HepG2 (cell line): Measurements from ENCODE around the gene ACSS2. TPM values are rescaled to one million over a fixed set of nuclear protein-coding genes. Genes with fewer than 3 reads are reported as not detected.

Experiments
- ATAC-seq: fragments of 200-7000 bp; cut with Tn5 transposase; 3 replicates; pipeline ENCODE4 v1.9.1; 2020; ENCODE audit warnings: mild to moderate bottlenecking, moderate library complexity
- BruUV-seq: library from RNA; stranded (reverse); fragments of 400-500 nt; replicated peaks from 2 replicates; lab custom pipeline; 2021; lab: Mats Ljungman, UMichigan
- CTCF ChIA-PET: fragments of 300-600 bp; formaldehyde crosslinking; extraction: SDS; loops from one replicate; lab custom pipeline; 2021; ENCODE audit warnings: low total read pairs, inconsistent platforms, low intra/inter-chr PET ratio; lab: Yijun Ruan, JAX
- POLR2A ChIA-PET: fragments of 350-600 bp; sonication (Branson Sonifier 250); formaldehyde crosslinking; loops from one replicate; lab custom pipeline; 2020; ENCODE audit warnings: antibody characterized with exemption, inconsistent platforms; lab: Yijun Ruan, JAX
- DNase-seq: peaks from one replicate; pipeline ENCODE4 v3.0.0-alpha.2; 2015; ENCODE audit warnings: low spot score
- FAIRE-seq: peaks from 3 replicates; lab custom pipeline; 2011; peaks lifted over from hg19 to GRCh38; lab: Jason Lieb, UNC
- H2AFZ ChIP-seq: one replicate; pipeline ENCODE4 v1.6.1; 2011; ENCODE audit warnings: low read length, inconsistent platforms
- H3K27ac ChIP-seq: fragments of 300-600 bp; 3 replicates; pipeline ENCODE4 v1.8.0; 2011; ENCODE audit warnings: mixed run types, mild to moderate bottlenecking, mixed read lengths, low read length, inconsistent platforms; ENCODE audit not compliant: insufficient read depth; ENCODE audit errors: extremely low read length
- H3K27me3 ChIP-seq, 2 experiments: fragments of 200-600 bp in 1 of 2; 2 replicates in 1 of 2; 3 replicates in 1 of 2; pipeline versions ENCODE4 v1.6.0 to v1.8.0; 2011; ENCODE audit warnings: low read length in 2 of 2, mild to moderate bottlenecking in 2 of 2, moderate library complexity in 2 of 2, inconsistent platforms in 1 of 2; ENCODE audit not compliant: insufficient read depth in 2 of 2, control insufficient read depth in 1 of 2
- H3K36me3 ChIP-seq, 2 experiments: fragments of 200-600 bp in 1 of 2; replicated peaks in 1 of 2; 2 replicates in 1 of 2; 3 replicates in 1 of 2; pipeline versions ENCODE4 v1.5.1 to v1.8.0; 2011; ENCODE audit warnings: low read length in 2 of 2, inconsistent platforms in 1 of 2; ENCODE audit not compliant: insufficient read depth in 2 of 2, control insufficient read depth in 1 of 2
- H3K4me1 ChIP-seq: 2 replicates; pipeline ENCODE4 v1.5.1; 2012; ENCODE audit warnings: low read length, inconsistent platforms; ENCODE audit not compliant: insufficient read depth
- H3K4me2 ChIP-seq: 2 replicates; pipeline ENCODE4 v1.6.0; 2011; ENCODE audit warnings: low read depth, low read length, inconsistent platforms
- H3K4me3 ChIP-seq, 3 experiments: fragments of 200-600 bp in 1 of 3; sonication (generic), shearing (Covaris generic) in 1 of 3; replicated peaks in 1 of 3; 2 replicates each; pipeline ENCODE4 v1.5.1; 2011 to 2016; ENCODE audit warnings: low read length in 3 of 3, inconsistent platforms in 2 of 3, low read depth in 2 of 3, mild to moderate bottlenecking in 2 of 3, control low read depth in 1 of 3, mixed read lengths in 1 of 3; ENCODE audit not compliant: insufficient read depth in 1 of 3
- H3K79me2 ChIP-seq: one replicate; pipeline ENCODE4 v1.6.1; 2011; ENCODE audit warnings: low read length, inconsistent platforms; ENCODE audit not compliant: insufficient read depth
- H3K9ac ChIP-seq: 2 replicates; pipeline ENCODE4 v1.6.0; 2011; ENCODE audit warnings: mild to moderate bottlenecking, low read depth, low read length, inconsistent platforms; ENCODE audit not compliant: insufficient read depth
- H3K9me3 ChIP-seq: 2 replicates; pipeline ENCODE4 v1.5.1; 2012; ENCODE audit warnings: mild to moderate bottlenecking, low read length
- H4K20me1 ChIP-seq: 2 replicates; pipeline ENCODE4 v1.6.0; 2011; ENCODE audit warnings: inconsistent platforms, mild to moderate bottlenecking, low read length, moderate library complexity; ENCODE audit not compliant: insufficient read depth
- CC2D1A ChIP-seq: sonication (generic); formaldehyde crosslinking; IDR thresholded peaks from 2 replicates; pipeline ENCODE4 v1.8.1; 2023; ENCODE audit warnings: mild to moderate bottlenecking, missing genetic modification reagents
- HDAC1 ChIP-seq: sonication (generic); formaldehyde crosslinking; IDR thresholded peaks from 2 replicates; pipeline ENCODE4 v1.5.1; 2020; ENCODE audit warnings: mild to moderate bottlenecking, missing genetic modification reagents
- IRF2 ChIP-seq: IDR thresholded peaks from 2 replicates; pipeline ENCODE4 v1.6.1; 2018; ENCODE audit warnings: missing genetic modification reagents, missing compliant biosample characterization
- RBM39 ChIP-seq: fragments of 200-400 bp; formaldehyde crosslinking; IDR thresholded peaks from one replicate; pipeline ENCODE4 v1.6.1; 2018; ENCODE audit warnings: antibody characterized with exemption, mild to moderate bottlenecking, low read depth, low read length; ENCODE audit not compliant: poor library complexity, severe bottlenecking
- WIZ ChIP-seq: sonication (generic); formaldehyde crosslinking; IDR thresholded peaks from 2 replicates; pipeline ENCODE4 v1.5.1; 2020; ENCODE audit warnings: mild to moderate bottlenecking, missing genetic modification reagents
- YEATS2 ChIP-seq: sonication (generic); formaldehyde crosslinking; IDR thresholded peaks from 2 replicates; pipeline ENCODE4 v1.4.0; 2020; ENCODE audit warnings: missing genetic modification reagents, borderline replicate concordance
- ZNF33A ChIP-seq: sonication (generic); formaldehyde crosslinking; IDR thresholded peaks from 2 replicates; pipeline ENCODE4 v1.5.1; 2020; ENCODE audit warnings: missing genetic modification reagents, mild to moderate bottlenecking, moderate library complexity, borderline replicate concordance
- ZNF556 ChIP-seq: sonication (generic); formaldehyde crosslinking; IDR thresholded peaks from 2 replicates; pipeline ENCODE4 v1.4.0; 2020; ENCODE audit warnings: mild to moderate bottlenecking, missing genetic modification reagents, borderline replicate concordance
- ZNF629 ChIP-seq: sonication (generic); formaldehyde crosslinking; conservative IDR thresholded peaks from 2 replicates; pipeline ENCODE4 v1.5.0; 2020; ENCODE audit warnings: missing genetic modification reagents
- WGBS: methylation state at CpG from one replicate; pipeline ENCODE4 v1.1.6; 2017; ENCODE audit warnings: low lambda C conversion rate; 5-methylcytosine and 5-hydroxymethylcytosine counted together
- in situ Hi-C: cut with HindIII; loops from 2 replicates; pipeline ENCODE4 v1.10.0; 2017; ENCODE audit warnings: low pct_unique_long_range_greater_than_20kb; ENCODE audit not compliant: extremely low pct_ligation_motif_present
- intact Hi-C: fragments of 100-400 bp; cut with micrococcal nuclease; formaldehyde crosslinking; loops from one replicate; pipeline ENCODE4 v1.10.0; 2022; ENCODE audit not compliant: unreplicated experiment
- polyA plus RNA-seq, 8 experiments: library from polyadenylated mRNA; depleted of rRNA in 3 of 8; stranded (reverse) in 7 of 8; unstranded in 1 of 8; fragments of >200 nt; fragmentation: Illumina TruSeq in 4 of 8; extraction: Trizol in 4 of 8; gene quantifications; 2 replicates each; pipeline versions ENCODE4 v1.2.1 to v1.2.3, GENCODE V29; 2011 to 2016; ENCODE audit warnings: low read depth in 4 of 8, missing spikeins in 1 of 8, mixed read lengths in 1 of 8; ENCODE audit not compliant: insufficient read depth in 1 of 8
- total RNA-seq, 5 experiments: library from RNA; depleted of rRNA; stranded (reverse); fragments of >200 nt; fragmentation: Illumina TruSeq; extraction: Trizol; gene quantifications; 2 replicates each; pipeline ENCODE4 v1.2.3, GENCODE V29; 2016; ENCODE audit warnings: low read depth in 1 of 5
- TF ChIP-seq, protein P1 (sequence below): sonication (generic); formaldehyde crosslinking; IDR thresholded peaks from 2 replicates; pipeline ENCODE4 v1.4.0; 2020; ENCODE audit warnings: missing genetic modification reagents
- TF ChIP-seq, protein P2 (sequence below): sonication (generic); formaldehyde crosslinking; IDR thresholded peaks from 2 replicates; pipeline ENCODE4 v1.4.0; 2020; ENCODE audit warnings: missing genetic modification reagents

Gene ACSS2
- total and polyA plus RNA-seq, 2 of the 13 experiments (the other 11 are each of a cell fraction or from before 2014, with no cell fraction given), result 72.8 to 89.7 TPM

DNA sequence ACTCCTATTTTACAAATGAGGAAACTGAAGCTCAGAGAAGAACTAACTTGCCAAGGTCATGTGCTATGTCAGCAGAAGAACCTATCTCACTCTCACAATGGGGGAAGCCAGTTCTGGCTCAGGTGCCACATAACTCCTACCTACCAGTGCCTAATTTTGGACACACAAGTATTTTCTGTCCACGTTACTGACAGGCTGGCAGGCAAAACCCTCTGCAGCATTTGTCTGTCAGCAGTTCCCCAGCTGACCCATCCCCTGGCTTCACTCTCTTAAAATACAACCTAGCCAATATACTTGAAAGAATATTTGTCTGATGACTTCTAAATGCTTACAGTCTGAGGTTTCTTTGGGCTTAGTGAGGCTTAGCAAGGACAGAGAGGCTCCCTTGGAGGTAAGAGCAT lies 63.7 kb downstream of the ACSS2 start:
- intact Hi-C loops (no loop called here), in situ Hi-C loops (no loop called here)
- Histone ChIP-seq H3K27me3 (no peaks in the 10 kb centered on the region), H4K20me1 (no peaks in the 10 kb centered on the region), H3K4me2 (no peak overlapping the region), H3K27ac (no peak overlapping the region), H2AFZ (no peak overlapping the region), H3K79me2 (no peaks in the 10 kb centered on the region), H3K4me1 (no peaks in the 10 kb centered on the region), H3K4me3 (no peak overlapping the region), H3K9ac (no peak overlapping the region), H3K9me3 (no peaks in the 10 kb centered on the region), H3K36me3 (peaks cover 24 to 80% of the 10 kb centered on the region in 2 experiments)
- DNase-seq (no peak), ATAC-seq (no peak), FAIRE-seq (no peak)
- 87% methylated on average over 1 of the region's 1 CpG for WGBS
- ChIA-PET POLR2A (no interaction called here), CTCF (no interaction called here)
- TF ChIP-seq, protein P1, sequence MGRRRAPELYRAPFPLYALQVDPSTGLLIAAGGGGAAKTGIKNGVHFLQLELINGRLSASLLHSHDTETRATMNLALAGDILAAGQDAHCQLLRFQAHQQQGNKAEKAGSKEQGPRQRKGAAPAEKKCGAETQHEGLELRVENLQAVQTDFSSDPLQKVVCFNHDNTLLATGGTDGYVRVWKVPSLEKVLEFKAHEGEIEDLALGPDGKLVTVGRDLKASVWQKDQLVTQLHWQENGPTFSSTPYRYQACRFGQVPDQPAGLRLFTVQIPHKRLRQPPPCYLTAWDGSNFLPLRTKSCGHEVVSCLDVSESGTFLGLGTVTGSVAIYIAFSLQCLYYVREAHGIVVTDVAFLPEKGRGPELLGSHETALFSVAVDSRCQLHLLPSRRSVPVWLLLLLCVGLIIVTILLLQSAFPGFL (CRISPR knock-in tag), result no peak
- TF ChIP-seq HDAC1 (CRISPR knock-in tag) (no peak), CC2D1A (CRISPR knock-in tag) (no peak), ZNF33A (CRISPR knock-in tag) (no peak), IRF2 (CRISPR knock-in tag) (no peak), ZNF629 (CRISPR knock-in tag) (no peak), ZNF556 (no peak)
- no TSS peak for BruUV-seq

DNA sequence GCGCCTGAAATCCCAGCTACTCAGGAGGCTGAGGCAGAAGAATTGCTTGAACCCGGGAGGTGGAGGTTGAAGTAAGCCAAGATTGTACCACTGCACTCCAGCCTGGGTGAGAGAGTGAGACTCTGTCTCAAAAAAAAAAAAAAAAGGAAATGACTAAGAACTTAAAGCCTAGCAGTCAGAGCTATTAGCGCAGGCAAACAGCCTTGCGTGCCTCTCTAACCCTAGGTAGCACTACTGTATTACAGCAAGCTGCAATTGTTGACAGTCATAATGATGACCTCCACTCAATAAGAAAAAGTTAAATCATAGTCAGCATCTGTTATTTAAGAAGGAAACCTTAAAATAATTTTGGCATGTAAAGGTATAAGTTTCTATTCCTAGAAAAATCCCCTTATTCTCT lies 64.8 kb downstream of the ACSS2 start:
- in situ Hi-C loops, result no loop called here
- Histone ChIP-seq H3K9me3 (no peaks in the 10 kb centered on the region), H3K27me3 (no peaks in the 10 kb centered on the region), H3K4me3 (no peak overlapping the region), H3K4me2 (no peak overlapping the region), H4K20me1 (no peaks in the 10 kb centered on the region), H3K36me3 (peaks cover 25 to 78% of the 10 kb centered on the region in 2 experiments), H3K27ac (no peak overlapping the region), H2AFZ (no peak overlapping the region), H3K4me1 (0 out of 2 replicates have a peak, but pooled peaks cover 2% of the 10 kb centered on the region), H3K79me2 (no peaks in the 10 kb centered on the region), H3K9ac (no peak overlapping the region)
- POLR2A ChIA-PET, result no interaction called here
- TF ChIP-seq RBM39 (no peak), YEATS2 (CRISPR knock-in tag) (no peak), WIZ (CRISPR knock-in tag) (no peak)
- TF ChIP-seq, protein P2, sequence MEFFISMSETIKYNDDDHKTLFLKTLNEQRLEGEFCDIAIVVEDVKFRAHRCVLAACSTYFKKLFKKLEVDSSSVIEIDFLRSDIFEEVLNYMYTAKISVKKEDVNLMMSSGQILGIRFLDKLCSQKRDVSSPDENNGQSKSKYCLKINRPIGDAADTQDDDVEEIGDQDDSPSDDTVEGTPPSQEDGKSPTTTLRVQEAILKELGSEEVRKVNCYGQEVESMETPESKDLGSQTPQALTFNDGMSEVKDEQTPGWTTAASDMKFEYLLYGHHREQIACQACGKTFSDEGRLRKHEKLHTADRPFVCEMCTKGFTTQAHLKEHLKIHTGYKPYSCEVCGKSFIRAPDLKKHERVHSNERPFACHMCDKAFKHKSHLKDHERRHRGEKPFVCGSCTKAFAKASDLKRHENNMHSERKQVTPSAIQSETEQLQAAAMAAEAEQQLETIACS (CRISPR knock-in tag), result no peak
- CTCF ChIA-PET, result no interaction called here
- DNase-seq (no peak), ATAC-seq (no peak), FAIRE-seq (no peak)
- 96% methylated on average over 4 of the region's 4 CpGs for WGBS
- BruUV-seq, result no TSS peak
- intact Hi-C loops, result no loop called here
